ENCODE data around the gene TNFSF8.

DNA sequence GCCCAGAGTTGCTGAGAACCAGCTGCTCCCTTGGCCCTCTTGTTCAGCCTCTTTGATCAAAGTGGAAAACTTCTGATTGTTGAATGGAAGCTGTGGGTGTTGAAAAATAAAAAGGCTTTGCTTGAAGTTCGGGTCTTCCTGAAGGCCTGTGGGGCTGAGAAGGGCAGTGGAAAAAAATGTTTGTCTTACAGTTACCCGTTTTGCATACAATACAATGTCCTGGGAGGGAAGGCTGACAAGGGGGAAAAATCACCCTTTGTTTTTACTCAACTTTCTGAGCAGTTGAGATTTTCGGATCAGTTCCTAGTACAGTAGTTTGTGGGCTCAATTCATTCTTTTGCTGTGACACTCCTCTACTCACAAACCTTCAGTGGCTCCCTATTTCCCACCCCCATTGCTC is 2.1 kb upstream of the TNFSF8 start:
- no peak for TF ChIP-seq POLR2AphosphoS5 (IDR thresholded peaks at IDR 0.05; ENCODE audit: low read depth, low read length)
- no peak for TF ChIP-seq POU2F2 (IDR thresholded peaks at IDR 0.05; ENCODE audit: low read depth, low read length)
- TF ChIP-seq POLR2A (IDR thresholded peaks at IDR 0.05; ENCODE audit: low read depth, low read length): no peak

Data from GM12891 (cell line).